HG03457 (cell line): ENCODE results near the gene CAGE1.
A peak's percentile ranks its signal among the peaks of the same experiment; 100 is the strongest.

Experiments
- ATAC-seq: cut with Tn5 transposase; IDR thresholded peaks from one replicate; pipeline ENCODE4 v1.9.1; 2021; ENCODE audit warnings: moderate number of reproducible peaks; ENCODE audit not compliant: unreplicated experiment

CAGE1 gene

DNA sequence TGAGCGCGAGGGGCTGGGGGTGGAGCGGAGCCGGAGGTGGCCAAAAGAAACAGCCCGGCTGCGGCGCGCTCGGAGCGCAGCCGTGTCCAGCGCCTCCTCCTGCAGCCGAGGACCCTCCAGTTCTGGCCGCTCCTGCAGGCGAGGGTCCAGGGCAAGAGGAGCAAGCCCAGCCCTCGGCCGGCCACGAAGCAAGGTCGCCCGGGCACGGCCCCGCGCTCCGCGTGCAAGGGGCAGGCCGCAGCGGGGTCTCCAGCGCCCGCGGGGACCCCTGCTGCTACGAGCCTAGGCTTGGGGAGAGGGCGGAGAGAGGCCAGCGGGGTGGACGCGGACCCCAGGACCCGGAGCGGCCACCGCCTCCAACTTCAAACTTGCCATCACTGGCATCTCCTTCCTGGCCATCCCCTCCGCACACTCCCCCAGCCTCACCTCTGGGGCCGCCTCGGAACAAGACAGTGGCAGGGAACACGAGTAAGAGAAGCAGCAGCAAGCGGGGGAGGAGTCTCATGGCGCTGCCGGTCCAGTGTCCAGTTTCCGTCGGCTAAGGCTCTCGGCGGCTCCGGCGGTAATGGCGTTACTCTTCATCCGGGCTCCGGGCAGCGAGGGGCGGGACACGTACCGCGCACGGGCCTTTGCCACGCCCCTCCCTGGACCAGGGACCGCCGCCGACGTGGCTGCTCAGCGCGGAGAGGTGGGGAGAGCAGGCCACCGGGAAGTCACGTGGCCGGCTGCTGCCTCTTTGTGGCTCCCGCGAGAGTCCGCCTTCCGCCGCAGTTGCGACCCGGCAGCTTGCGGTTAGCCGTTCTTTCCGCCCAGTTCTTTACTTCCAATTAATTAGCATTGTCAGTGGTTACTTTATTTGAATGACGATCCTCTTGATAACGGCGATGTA is 76.7 kb downstream of the CAGE1 start, which contains the start of gene SSR1:
Gene SSR1, minus strand, starts transcription at position 584 of the 889 bp plus-strand sequence. Its CDS starts 79 bp downstream, at position 505.
- ATAC-seq: peak; percentile 96

DNA sequence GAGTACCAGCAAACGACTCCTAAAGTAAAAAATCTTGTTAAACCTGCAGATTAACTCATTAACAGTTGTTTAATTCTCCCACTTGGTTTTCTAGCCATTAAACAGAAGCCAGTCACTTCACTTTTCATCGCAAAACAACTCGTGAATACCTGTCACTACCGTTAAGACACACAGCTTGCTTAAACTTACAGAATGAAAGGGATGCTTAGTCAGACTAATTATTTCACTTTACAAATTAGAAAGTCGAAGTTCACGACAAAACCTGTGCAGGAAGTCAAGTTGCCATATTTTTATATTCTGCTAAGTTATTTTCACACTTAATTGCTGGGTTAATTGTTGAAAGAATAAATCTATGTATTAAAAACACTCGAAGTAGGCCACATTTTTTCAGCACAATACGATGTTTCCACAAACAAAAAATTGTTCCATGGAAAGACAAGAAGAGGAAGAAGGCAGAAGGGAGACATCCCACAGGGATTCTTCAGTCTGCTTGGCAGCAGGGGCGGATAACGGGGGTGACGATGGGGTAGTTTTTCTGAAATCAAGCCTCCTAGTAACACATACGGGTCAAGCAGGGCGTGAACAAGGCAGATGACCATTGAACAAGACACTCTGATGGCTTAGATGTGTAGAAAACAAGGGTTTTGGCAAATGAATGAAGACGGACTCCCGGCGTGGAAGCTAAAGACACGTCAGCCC is 77.5 kb downstream of the CAGE1 start:
- no peak for ATAC-seq

DNA sequence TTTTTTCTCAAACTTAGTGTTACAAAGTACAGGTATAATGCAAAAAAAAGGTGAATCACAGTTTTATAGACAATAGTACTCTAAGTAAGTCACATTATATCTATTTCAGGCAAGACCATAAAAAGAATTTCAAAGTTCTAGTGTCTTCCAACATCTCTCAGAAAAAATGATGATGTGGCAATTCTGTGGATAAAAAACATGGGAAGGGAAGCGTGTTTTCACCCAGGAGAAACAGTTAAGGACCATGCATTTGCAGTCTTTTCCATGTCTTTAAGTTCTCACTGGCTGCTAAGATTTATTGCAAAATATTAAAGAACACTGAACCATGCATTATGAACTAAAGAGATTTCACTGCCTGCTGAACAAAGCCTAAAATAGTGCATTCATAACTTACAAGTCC is 78.4 kb downstream of the CAGE1 start:
- no peak for ATAC-seq

DNA sequence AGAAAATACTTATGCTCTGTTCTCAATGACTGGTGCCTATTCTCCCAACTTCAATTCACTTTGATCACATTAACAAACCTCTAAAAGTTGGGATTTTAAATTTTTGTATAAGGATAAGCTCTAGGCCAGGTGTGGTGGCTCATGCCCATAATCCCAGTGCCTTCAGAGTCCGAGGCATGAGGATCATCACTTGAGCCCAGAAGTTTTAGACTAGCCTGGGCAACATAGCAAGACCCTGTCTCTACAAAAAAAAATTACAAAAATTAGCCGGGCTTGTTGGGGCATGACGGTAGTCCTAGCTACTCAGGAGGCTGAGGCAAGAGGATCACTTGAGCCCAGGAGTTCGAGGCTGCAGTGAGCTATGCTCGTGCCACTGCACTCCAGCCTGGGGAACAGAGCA is 80.5 kb downstream of the CAGE1 start:
- no peak for ATAC-seq

DNA sequence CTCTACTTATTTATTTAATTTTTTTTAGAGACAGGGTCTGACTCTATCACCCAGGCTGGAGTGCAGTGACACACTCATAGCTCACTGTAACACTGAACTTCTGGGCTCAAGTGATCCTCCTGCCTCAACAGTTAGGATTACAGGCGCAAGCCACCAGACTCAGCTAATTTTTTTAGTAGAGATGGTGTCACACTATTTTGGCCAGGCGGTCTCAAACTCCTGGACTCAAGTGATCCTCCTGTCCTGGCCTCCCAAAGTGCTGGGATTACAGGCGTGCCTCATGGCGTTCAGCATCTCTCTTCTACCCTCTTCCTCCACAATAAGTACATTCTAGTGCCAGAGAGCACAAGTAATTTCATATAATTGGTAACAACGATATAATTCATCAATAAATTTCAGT is 82.0 kb downstream of the CAGE1 start:
- ATAC-seq: no peak

DNA sequence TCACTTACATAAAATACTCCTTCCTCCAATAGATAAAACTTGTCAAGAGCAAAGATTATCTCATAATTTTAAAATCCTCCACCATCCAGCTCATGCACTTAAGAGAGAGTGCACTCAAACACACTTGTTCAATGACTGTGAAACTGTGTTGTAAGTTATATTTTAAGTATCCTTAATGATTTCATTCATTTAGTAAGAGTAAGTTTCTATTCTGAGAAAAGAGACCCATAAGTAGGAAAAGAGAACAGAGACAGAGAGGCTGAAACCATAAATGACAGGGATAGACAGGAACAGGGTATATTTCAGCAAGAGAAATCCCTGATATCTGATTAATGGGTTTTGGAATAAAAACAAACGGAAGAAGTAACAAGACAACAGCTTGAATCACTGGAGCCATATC is 84.7 kb downstream of the CAGE1 start:
- ATAC-seq: no peak

DNA sequence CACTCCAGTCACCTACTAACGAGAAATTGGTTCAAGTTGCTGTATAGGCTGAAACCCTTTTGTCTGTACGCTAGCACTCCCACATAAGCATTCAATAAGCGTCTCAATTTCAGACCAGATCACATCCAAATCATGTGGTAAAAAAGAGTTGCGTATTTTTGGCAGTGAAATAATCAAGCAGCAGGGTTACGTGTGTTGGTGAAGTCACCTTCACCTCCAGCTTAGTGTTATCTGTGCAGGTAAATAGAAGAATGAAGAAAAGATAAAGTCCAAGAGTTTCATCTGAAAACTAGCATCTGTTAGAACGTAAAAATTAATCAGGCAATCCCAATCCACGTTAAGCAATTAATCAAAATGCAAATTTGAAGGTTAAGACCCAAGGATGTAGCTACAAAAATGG is 87.8 kb downstream of the CAGE1 start:
- ATAC-seq: no peak

DNA sequence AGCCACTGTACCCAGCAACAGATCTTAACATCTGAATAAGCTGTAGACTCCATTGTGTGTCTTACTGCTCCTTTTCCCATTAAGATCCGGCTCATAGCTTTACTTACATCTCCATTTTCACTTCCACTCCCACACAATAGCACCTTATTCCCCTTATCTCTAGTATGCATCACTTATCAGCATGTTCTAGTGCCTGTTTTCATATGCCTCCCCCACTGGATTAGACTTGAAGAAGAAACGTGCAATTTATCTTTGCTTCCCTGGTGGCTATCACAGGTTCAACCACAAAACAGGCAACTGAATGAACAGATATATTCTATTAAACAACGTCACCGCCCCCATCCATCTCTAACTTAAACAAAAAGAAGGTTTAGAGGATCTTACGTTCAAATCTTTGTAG is 88.6 kb downstream of the CAGE1 start:
- no peak for ATAC-seq

DNA sequence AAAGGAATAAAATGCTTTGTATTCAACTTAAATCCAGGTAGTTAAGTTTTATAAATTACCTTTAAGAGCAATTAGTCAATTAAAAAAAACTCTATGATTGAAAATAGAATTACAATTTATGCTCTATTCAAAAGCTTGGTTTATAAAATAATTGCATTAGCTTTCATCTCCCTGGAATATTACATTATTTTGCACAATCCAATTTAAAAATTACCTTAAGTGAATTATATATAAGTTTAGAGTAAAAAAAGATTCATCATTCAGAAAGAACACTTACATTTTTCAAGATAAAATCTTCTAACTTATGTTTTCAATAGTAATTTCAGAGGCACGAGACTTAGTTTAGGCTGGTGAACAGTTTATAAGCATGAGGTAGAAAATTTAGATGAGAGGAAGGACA is 91.4 kb downstream of the CAGE1 start:
- ATAC-seq: no peak

DNA sequence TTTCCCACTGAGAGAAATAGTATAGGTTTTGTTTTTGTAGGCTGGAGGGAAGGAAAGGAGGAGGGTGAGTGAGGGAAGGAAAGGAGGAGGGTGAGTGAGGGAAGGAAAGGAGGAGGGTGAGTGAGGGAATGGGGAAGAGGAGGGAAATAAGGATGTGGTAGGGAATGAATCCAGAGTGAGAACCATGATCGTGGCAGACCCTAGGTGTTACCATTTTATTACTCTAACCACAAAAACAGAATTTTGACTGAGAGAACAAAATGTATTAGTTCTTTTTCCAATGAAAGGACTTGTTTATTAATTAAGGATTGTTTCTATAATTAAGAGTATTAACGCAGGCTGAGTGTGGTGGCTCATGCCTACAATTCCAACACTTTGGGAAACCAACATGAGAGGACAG is 92.9 kb downstream of the CAGE1 start:
- no peak for ATAC-seq

DNA sequence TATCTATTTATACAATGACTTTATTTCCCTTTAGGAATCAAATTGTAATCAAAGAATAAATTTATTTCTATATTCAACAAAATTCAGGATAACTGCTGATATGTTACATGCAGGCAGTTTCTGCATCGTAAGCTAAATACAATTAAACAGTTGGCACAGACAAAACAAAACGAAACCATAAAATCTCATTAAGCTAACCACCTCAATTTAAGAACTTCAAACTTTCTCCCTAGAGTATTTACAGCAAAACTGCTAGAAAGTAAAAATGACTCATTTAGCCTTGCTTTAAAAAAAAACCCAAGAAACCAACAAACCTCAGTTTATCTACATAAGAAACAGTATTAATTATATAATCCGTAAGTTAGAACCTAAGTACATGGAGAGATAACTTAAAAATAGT is 93.6 kb downstream of the CAGE1 start:
- no peak for ATAC-seq

DNA sequence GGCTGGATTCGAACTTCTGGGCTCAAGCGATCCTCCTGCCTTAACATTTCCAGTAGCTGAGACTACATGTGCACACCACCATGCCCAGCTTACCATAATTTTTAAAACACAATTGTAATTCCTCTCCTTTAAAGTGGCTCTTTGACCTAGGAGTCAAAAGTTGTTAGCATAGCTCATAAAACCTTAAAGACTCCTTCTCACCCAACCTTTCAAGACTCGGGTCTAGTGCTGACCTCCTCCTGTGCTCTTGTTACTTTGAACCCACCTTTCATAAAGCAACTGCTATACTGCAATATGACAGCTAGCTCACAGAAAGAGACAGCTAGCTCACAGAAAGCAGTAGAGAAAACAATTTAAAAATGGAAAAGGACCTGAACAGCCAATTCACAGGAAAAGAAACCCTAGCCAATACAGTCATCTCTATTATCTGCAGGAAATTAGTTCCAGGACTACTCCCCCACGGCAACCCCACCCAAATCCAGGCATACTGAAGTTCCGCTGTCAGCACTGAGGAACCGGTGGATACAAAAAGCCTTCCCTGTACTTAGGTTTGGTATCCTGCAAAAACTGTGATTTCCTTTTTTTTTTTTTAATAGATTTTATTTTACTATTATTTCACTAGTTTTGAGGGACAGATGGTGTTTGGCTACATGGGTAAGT is 96.8 kb downstream of the CAGE1 start:
- no peak for ATAC-seq

DNA sequence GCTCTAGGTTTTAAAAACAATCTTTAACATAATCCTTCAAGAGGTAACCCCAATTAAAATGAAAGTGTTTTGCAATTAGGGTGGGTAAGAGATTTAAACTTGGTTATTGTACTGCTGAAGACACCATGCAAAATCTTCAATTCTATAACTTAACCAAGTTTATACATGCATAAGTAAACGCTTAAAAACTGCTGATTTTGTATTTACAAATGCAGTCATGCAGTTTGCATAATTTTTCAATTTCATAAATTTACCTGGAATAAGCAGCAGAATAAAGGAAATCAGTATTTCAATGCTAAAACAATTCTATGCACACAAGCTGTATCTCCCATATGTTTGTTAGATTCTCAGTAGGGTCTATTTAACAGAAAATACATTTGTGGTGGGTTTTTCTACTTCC is 99.5 kb downstream of the CAGE1 start:
- ATAC-seq: no peak

DNA sequence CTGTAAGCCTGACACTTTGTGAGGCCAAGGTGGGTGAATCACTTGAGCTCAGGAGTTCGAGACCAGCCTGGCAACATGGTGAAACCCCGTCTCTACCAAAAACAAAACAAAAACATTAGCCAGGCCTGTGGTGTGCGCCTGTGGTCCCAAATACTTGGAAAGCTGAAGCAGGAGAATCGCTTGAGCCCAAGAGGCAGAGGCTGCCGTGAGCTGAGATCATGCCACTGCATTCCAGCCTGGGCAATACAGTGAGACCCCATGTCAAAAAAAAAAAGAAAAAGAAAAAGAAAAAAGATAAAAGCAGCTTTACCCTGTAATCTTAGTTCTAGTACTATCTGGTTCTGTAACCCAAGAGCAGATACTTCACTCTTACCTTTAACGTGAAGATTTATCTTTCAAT is 104.1 kb downstream of the CAGE1 start:
- ATAC-seq: no peak

DNA sequence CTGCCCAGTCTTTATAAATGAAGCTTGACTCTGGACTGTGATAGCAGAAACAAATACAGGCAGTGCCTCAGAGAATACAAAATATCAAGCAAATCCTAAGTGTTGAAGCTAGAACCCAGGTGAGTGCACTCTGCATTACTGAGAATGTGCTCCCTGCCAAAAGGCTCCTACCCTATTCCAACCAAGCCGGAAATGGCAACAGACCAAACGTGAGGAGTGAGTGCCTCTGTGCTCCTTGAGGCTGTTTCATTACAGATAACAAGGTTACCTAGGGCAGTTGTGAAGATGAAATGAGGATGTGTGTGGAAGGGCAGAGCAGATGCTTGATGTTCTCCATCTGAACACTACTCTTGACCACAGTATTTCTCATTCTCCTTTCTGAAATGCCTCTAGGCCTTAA is 105.9 kb downstream of the CAGE1 start:
- ATAC-seq: no peak

DNA sequence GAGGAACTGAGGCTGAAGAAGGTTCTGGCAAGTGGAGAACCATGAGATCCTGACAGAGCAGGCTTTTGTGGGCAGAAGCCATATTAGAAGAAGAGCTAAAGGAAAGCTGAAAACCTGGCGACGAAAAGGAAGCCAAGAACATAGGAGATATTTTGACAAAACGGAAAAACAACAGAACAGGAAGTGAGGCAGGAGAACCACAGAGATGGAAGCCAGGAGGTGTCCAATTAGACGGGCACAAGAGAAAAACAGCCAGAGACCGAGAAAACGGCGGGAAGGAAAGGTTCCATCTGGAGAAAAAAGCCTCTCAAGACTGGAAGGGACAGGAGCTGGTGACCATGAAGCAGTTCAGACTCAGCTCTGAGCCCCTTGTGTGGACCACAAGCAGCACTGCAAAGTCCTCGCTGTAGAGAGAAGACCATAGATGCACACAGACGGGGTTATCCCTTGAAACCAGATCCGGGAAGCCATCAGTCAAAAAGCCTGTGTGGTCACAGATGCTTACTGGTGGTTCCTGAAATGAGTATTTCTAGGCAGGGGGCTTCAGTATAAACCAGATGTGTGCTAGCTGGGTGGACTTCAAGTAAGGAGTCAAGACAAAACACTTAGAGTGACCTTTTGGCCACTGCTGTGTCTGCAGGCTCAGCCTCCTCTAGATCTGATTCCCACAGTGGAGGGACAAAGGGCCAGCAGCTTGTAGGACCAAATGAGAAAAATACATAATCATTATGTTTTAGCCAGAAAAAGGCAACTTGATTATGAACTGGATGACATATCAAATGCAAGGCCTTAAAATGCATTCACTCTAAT is 107.2 kb downstream of the CAGE1 start:
- no peak for ATAC-seq
